H54 (cell line): ENCODE results near the gene FLYWCH1.
A peak's percentile ranks its signal among the peaks of the same experiment; 100 is the strongest.
"Not testable (repeated sequence)": the region's sequence is repeated elsewhere in the genome, so short reads cannot be mapped to it uniquely, and the experiment has no call there.

ENCODE experiments used
- DNase-seq: peaks from one replicate; pipeline ENCODE4 v3.0.0; 2011; ENCODE audit warnings: low spot score, mixed read lengths; ENCODE audit not compliant: insufficient read length
- FAIRE-seq: peaks from 3 replicates; lab custom pipeline; 2011; peaks lifted over from hg19 to GRCh38; lab: Jason Lieb, UNC
- POLR2A ChIP-seq: IDR thresholded peaks from 2 replicates; pipeline ENCODE4 v1.6.1; 2011; ENCODE audit warnings: low read depth, mild to moderate bottlenecking, low read length

Gene FLYWCH1

DNA sequence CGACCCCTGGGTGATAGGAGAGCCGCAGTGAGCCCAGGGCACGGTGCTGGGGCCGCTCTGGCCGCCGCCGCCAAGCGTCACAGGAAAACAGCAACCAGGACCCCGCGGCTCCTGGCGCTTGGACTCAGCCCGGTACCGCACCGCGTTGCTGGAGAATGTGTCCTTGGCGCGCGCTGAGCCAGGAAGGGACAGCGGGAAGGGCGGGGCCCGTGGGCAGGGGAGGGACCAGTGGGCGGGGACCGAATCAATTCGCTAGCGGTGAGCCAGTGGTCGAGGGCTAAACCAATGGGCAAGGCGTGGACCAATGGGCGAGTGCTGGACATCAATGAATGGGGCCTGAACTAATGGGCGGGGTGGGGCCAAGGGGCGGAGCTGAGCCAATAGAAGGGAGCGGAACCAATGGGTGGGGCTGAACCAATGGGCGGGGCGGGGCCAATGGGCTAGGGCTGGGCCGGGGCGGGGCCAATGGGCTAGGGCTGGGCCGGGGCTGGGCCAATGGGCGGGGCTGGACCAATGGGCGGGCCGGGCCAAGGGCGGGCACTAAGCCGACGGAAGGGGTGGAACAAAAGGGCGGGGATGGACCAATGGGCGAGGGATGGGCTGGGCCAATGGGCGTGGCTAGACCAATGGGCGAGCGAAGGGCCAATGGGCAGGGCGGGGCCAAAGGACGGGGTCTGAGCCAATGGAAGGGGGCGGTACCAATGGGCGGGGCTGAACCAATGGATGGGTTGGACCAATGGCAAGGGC lies 6.3 kb upstream of the FLYWCH1 start:
- TF ChIP-seq POLR2A, result peak; percentile 99
- FAIRE-seq (peak; percentile 86), DNase-seq (peak; percentile 89)

DNA sequence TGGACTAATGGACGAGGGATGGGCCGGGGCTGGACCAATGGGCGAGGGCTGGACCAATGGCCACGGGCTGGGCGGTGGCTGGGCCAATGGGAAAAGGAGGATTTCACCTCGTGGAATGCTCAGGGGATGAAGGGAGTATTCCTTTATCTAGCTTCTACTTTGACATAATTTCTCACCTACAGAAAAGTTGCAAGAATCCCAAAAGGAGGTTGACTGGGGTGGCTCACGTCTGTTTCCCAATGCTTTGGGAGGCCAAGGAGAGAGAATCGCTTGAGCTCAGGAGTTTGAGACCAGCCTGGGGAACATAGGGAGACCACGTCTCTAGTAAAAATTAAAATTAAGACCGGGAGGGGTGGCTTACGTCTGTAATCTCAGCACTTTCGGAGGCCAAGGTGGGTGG lies 5.7 kb upstream of the FLYWCH1 start:
- no peak for FAIRE-seq

DNA sequence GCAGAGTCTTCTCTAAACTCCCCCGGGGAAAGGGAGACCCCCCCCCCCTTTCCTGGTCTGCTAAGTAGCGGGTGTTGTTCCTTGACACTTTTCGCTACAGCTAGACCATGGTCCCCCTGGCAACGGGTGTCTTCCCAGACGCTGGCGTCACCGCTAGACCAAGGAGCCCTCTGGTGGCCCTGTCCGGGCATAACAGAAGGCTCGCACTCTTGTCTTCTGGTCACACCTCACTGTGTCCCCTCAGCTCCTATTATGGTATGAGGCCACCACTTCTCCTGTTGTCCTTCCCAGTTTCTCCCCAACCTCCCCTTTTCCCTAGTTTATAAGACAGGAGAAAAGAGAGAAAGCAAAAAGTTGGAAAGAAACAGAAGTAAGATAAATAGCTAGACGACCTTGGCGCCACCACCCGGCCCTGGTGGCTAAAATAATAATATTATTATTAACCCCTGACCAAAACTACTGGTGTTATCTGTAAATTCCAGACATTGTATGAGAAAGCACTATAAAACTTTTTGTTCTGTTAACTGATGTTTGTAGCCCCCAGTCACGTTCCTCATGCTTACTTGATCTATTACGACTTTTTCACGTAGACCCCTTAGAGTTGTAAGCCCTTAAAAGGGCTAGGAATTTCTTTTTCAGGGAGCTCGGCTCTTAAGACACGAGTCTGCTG lies 4.5 kb upstream of the FLYWCH1 start:
- DNase-seq, FAIRE-seq: not testable (repeated sequence)

More for the DNA sequence above, 5.7 kb upstream of the FLYWCH1 start:
- no peak for DNase-seq
- no peak for TF ChIP-seq POLR2A

DNA sequence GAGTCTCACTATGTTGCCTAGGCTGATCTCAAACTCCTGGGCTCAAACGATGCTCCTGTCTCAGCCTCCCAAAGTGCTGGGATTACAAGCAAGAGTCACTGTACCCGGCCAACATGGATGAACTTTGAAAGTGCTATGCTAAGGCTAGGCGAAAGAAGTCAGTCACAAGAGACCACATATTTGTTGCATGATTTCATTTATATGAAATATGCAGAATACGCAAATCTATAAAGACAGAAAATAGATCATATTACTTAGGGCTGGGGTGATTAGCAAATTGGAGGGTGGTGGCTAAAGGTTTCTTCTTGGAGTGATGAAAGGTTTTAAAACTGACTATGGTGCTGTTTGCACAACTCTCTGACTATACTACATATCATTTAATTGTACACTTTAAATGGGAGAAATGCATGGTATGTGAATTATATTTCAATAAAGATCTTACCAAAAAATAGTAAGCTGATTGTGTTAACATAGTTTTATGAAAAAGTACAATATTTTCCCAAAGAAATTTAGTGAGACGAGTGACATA lies 1.2 kb upstream of the FLYWCH1 start:
- TF ChIP-seq POLR2A, result no peak
- no peak for DNase-seq
- no peak for FAIRE-seq

DNA sequence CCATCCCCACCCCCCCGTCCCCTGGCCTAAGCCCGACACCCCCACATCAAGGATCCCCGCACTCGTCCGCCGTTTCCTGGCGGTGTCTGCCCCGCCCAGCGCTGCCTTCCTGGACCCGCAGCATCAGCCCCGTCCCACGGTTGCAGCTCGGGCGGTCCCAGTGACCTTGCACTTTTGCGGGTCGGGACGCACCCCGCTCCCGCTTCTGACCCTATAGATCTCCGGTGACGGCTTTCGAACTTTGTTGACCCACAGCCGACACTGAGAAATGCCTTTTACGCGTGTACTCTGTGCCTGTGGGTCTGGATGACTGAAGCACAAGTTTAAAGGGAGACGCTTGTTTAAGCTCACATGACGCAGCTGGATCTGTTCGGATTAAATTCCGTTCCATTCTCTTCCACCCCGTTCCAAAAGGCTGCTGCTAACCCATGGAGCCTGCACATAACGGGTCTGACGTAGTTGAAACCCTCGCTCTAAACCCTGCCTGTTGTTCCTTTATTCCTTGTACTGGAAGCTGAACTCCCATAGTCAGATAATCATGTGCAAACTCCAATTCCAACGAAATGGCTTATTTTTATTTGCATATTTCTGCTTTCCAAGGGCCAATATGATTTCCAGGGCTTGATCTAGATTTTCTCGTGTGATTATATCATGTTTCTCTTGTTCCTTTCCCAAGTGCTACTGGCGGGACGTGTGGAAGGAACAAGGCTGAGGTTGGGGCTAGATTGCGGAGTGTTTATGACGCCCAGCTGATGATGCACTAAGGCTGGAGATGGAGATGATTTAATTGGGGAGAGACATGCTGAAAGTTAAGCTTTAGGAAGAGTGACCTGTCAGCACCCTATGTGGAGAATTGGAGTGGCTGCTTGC lies 834 bp downstream of the FLYWCH1 start:
- FAIRE-seq (peak; percentile 61), DNase-seq (no peak)
- no peak for TF ChIP-seq POLR2A

DNA sequence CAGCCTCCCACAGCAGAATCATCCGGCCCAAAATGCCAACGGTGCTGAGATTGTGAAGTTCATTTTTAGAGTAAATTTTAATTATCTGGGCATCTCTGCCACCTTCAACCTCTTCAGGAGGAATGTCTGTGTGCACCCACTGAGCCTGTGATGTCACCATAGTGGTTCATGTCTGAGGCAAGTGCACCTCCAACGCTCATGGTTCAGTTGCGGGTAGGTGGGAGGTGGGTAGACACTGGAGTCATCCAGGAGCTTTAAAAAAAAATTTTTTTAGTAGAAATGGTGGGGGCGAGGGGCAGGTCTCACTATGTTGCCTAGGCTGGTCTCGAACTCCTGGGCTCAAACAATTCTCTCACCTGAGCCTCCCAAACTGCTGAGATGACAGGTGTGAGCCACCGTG lies 1.9 kb downstream of the FLYWCH1 start:
- FAIRE-seq, result no peak
- no peak for TF ChIP-seq POLR2A
- no peak for DNase-seq

DNA sequence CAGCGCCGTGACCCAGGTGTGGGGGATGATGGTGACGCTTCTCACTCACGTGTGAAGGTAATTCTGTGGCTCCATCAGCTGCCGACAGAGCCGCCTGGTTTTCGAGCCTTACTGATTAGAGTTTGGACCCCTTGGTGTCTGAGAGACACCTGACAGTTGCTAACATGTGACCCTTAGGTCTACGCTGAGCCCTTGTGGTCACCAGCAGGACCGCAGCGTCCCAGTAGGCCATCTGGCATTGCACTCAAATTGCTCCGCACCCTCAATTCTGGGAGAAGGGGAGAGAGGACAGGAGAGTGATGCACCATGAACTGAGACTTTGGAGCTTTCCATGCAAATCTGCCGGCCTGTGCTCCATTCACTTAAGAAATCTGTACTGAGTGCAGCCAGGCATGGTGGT lies 2.5 kb downstream of the FLYWCH1 start:
- TF ChIP-seq POLR2A, result no peak
- FAIRE-seq (no peak), DNase-seq (no peak)

DNA sequence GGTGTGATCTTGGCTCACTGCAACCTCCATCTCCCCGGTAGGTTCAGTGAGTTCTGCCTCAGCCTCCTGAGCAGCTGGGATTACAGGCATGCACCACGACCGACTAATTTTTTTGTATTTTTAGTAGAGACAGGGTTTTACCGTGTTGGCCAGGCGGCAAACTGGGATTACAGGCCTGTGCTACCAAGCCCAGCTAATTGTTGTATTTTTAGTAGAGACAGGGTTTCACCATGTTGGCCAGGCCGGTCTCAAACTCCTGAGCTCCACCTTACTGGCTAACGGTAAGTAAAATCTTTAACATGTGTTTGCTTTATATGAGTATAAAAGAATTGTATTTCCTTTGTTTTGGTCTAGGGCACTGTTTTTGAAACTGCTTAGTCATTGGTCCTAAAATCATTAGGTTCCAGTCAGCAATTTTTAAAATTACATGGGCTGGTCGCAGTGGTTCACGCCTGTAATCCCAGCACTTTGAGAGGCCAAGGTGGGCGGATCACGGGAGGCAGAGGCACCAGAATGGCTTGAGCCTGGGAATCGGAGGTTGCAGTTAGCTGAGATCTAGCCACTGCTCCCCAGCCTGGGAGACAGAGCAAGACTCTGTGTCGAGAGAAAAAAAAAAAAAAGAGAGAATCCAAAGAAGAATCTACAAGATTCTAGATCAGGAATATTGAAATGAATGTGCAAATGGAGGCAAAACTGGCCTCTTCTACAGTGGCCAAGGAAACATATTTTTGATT lies 3.6 kb downstream of the FLYWCH1 start:
- FAIRE-seq, result no peak

DNA sequence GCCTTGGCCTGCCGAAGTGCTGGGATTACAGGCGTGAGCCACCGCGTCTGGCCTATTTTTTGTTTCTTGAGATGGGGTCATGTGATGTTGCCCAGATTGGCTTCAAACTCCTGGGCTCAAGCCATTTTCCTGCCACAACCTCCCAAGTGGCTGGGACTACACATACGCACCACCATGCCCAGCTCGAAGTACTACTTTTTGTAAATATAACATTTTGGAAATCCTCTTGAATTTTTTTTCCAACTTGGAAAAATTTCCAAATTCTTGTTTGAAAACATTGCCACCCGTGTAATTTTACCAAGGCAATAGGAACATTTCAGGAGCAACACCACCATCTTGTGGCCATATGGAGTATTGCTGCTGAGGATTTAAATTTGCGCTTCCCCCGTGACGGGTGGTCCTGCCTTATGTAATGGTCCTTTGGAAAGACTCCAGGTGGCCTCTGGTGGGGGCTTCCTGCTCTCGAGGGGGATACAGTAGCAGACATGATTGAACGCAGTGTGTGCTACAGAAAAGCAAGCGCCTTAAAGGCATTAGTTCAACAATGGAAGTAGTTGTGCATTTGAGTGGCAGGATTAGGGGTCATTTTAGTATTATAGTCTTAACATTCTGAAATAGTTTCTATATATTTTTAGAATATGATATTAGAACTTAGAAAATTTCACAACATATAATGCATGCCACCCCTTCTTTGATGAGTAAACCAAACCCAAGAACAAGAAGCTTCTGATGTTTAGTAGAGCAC lies 8.0 kb downstream of the FLYWCH1 start:
- DNase-seq (peak; percentile 41), FAIRE-seq (peak; percentile 68)
- TF ChIP-seq POLR2A, result no peak

More for the DNA sequence above, 3.6 kb downstream of the FLYWCH1 start:
- no peak for DNase-seq
- TF ChIP-seq POLR2A, result no peak

DNA sequence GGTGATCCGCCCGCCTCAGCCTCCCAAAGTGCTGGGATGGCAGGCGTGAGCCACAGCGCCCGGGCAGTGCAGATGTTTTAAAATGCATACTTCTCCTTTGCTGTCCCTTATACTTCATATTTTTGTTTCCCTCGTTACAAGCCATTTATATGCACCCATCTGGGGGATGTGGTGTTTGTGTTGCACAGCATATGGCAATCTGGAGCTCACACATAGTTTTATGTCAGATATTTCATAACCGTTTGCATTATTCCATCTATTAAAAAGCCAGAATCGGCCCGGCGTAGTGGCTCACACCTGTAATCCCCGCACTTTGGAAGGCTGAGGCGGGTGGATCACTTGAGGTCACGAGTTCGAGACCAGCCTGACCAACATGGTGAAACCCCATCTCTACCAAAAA lies 11.8 kb downstream of the FLYWCH1 start:
- no peak for TF ChIP-seq POLR2A
- FAIRE-seq (no peak), DNase-seq (no peak)

DNA sequence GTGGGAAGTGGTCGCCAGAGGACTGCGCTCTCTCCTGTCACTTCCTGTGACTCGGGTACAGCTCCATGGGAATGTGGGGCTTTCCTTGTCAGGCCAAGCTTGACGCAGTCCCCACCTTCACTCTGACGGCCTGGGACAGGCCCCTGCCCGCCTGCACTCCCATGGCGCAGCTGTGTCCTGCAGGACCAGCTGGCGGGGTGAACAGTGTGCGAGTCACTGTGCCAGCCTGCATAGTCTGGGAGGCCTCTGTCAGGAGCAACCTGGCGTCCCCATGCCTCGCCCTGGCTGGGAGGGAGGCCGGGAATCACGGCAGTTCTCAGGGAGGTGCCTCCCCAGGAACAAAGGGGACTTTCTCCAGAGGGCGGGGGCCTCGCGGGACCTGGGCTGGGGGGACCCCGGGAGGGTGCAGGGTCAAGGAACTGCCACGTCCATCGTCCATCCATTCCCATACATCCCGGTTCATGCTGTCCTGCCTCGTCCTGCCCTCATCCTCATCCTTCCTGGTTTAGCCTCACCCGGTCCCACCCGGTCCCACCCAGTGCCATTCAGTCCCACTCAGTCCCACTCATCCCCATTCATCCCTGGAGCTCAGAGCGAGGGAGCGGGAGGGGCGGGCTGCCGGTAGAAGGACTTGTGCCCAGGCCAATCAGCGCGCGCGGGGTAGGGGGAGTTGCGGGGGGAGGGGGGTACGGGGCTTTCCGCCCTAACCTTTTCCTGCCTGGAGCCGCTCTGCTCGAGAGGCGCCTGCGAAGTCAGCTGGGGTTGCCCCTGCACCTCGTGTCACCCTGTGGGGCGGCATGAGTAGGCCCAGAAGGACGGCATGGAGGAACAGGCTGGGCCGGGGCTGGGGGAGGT lies 13.4 kb downstream of the FLYWCH1 start:
- FAIRE-seq (no peak), DNase-seq (peak; percentile 45)
- no peak for TF ChIP-seq POLR2A
